ENCODE data around the gene ATP2C1. TPM values are rescaled to one million over a fixed set of nuclear protein-coding genes. Genes with fewer than 3 reads are reported as not detected.

Gene ATP2C1
- total and polyA plus RNA-seq, 8 donors = 12.2 to 54.6 (median 23.6) TPM

- ATAC-seq (no peak), DNase-seq (no peak), FAIRE-seq (no peak)
- Histone ChIP-seq H3K4me1 (no peaks in the 10 kb centered on the region), H3K27me3 (no peaks in the 10 kb centered on the region), H3K4me3 (no peak overlapping the region), H3K9me3 (no peaks in the 10 kb centered on the region), H3K36me3 (peaks cover 0 to 6% (median 3%) of the 10 kb centered on the region in 3 donors), H3K27ac (no peak overlapping the region)
- 95 to 98% methylated on average over 3 of the region's 3 CpGs for WGBS, 2 donors
- no peak for TF ChIP-seq CTCF (IDR thresholded peaks at IDR 0.05)
- intact Hi-C loops (cut with DNase I) = no loop called here
Observed at GRCh38 chr3:130975251-130975650, 81.4 kb downstream of the ATP2C1 start.

- Histone ChIP-seq H3K4me3 (no peak overlapping the region), H3K9me3 (no peaks in the 10 kb centered on the region), H3K36me3 (peaks cover 0 to 3% (median 0%) of the 10 kb centered on the region in 3 donors), H3K4me1 (no peaks in the 10 kb centered on the region), H3K27me3 (no peaks in the 10 kb centered on the region), H3K27ac (no peak overlapping the region)
- no peak for FAIRE-seq
- no peak for ATAC-seq
- 84 to 88% methylated on average over 4 of the region's 4 CpGs for WGBS, 2 donors
- TF ChIP-seq CTCF (IDR thresholded peaks at IDR 0.05) = no peak
- intact Hi-C loops (cut with DNase I) = no loop called here
- DNase-seq = no peak
Observed at GRCh38 chr3:130976706-130977105, 82.8 kb downstream of the ATP2C1 start.

- intact Hi-C loops (cut with DNase I) = no loop called here
- FAIRE-seq (no peak), DNase-seq (no peak), ATAC-seq (no peak)
- 89% methylated on average over 2 of the region's 2 CpGs for WGBS, 2 donors
- Histone ChIP-seq H3K4me3 (no peak overlapping the region), H3K9me3 (no peaks in the 10 kb centered on the region), H3K36me3 (peaks cover 0 to 3% (median 3%) of the 10 kb centered on the region in 3 donors), H3K4me1 (no peaks in the 10 kb centered on the region), H3K27me3 (no peaks in the 10 kb centered on the region), H3K27ac (no peak overlapping the region)
- no peak for TF ChIP-seq CTCF (IDR thresholded peaks at IDR 0.05)
Observed at GRCh38 chr3:130979117-130979516, 85.2 kb downstream of the ATP2C1 start.

GRCh38 chr3:130981469-130981868 lies 87.6 kb downstream of the ATP2C1 start:
- intact Hi-C loops (cut with DNase I) = no loop called here
- FAIRE-seq (no peak), DNase-seq (no peak), ATAC-seq (no peak)
- Histone ChIP-seq H3K36me3 (peaks cover 0 to 3% (median 0%) of the 10 kb centered on the region in 3 donors), H3K9me3 (no peaks in the 10 kb centered on the region), H3K4me1 (no peaks in the 10 kb centered on the region), H3K27ac (no peak overlapping the region), H3K4me3 (no peak overlapping the region), H3K27me3 (no peaks in the 10 kb centered on the region)
- 89 to 93% methylated on average over 2 of the region's 2 CpGs for WGBS, 2 donors
- no peak for TF ChIP-seq CTCF (IDR thresholded peaks at IDR 0.05)

GRCh38 chr3:130990282-130990681 lies 96.4 kb downstream of the ATP2C1 start:
- TF ChIP-seq CTCF (IDR thresholded peaks at IDR 0.05) = no peak
- no peak for DNase-seq
- FAIRE-seq = no peak
- no peaks in the 10 kb centered on the region for H3K9me3 ChIP-seq
- intact Hi-C loops (cut with DNase I) = no loop called here
- H3K27me3 ChIP-seq = no peaks in the 10 kb centered on the region
- ATAC-seq = no peak
- H3K4me3 ChIP-seq = no peak overlapping the region
- 63 to 78% methylated on average over 5 of the region's 5 CpGs for WGBS, 2 donors
- no peaks in the 10 kb centered on the region for H3K4me1 ChIP-seq
- H3K36me3 ChIP-seq = no peaks in the 10 kb centered on the region
- no peak overlapping the region for H3K27ac ChIP-seq
